ENCODE measurements around the gene CCR4. TPM values are rescaled to one million over a fixed set of nuclear protein-coding genes. Genes with fewer than 3 reads are reported as not detected.
"Not testable (repeated sequence)": the region's sequence is repeated elsewhere in the genome, so short reads cannot be mapped to it uniquely, and the experiment has no call there.

Gene CCR4
- total RNA-seq, 2 experiments from 2014 or later, result 53.2 to 60.3 TPM

GRCh38 chr3:32939531-32940284 lies 11.7 kb upstream of the CCR4 start:
- CTCF ChIA-PET, result interaction anchor here (1.4 to 1.9 kb wide), 2 partner anchors 135 to 428 kb away, joined by 3 to 6 read pairs; no protein-coding TSS in a partner anchor
- POLR2A ChIA-PET, result not testable (repeated sequence)

GRCh38 chr3:32940726-32941125 lies 10.7 kb upstream of the CCR4 start:
- ChIA-PET CTCF (interaction anchor here (1.4 to 1.9 kb wide), 3 partner anchors 64 to 429 kb away, joined by 3 to 6 read pairs (median 6); no protein-coding TSS in a partner anchor), POLR2A (no interaction called here)
- Mint-ChIP-seq H3K36me3 (ENCODE audit: low read depth) (no peaks in the 10 kb centered on the region), H3K27me3 (no peaks in the 10 kb centered on the region), H3K4me1 (no peaks in the 10 kb centered on the region), H3K4me3 (no peak overlapping the region), H3K27ac (no peak overlapping the region), H3K9me3 (no peaks in the 10 kb centered on the region)
- no peak for DNase-seq

More at GRCh38 chr3:32939531-32940284, 11.7 kb upstream of the CCR4 start:
- not testable (repeated sequence) for H3K27ac Mint-ChIP-seq; DNase-seq; H3K36me3 Mint-ChIP-seq (ENCODE audit: low read depth); H3K4me3 Mint-ChIP-seq; H3K9me3 Mint-ChIP-seq; H3K27me3 Mint-ChIP-seq; H3K4me1 Mint-ChIP-seq

GRCh38 chr3:32945136-32945535 lies 6.3 kb upstream of the CCR4 start:
- no peaks in the 10 kb centered on the region for H3K9me3 Mint-ChIP-seq
- CTCF ChIA-PET, result no interaction called here

GRCh38 chr3:32945598-32945997 lies 5.8 kb upstream of the CCR4 start:
- H3K4me3 Mint-ChIP-seq; POLR2A ChIA-PET; H3K36me3 Mint-ChIP-seq (ENCODE audit: low read depth); H3K27ac Mint-ChIP-seq; CTCF ChIA-PET; H3K27me3 Mint-ChIP-seq; H3K9me3 Mint-ChIP-seq: not testable (repeated sequence)
- peaks cover 27% of the 10 kb centered on the region for H3K4me1 Mint-ChIP-seq
- peak; percentile 63 for DNase-seq

More at GRCh38 chr3:32945136-32945535, 6.3 kb upstream of the CCR4 start:
- POLR2A ChIA-PET, result no interaction called here
- Mint-ChIP-seq H3K4me1 (peaks cover 22% of the 10 kb centered on the region), H3K27me3 (no peaks in the 10 kb centered on the region), H3K27ac (no peak overlapping the region), H3K36me3 (ENCODE audit: low read depth) (no peaks in the 10 kb centered on the region), H3K4me3 (no peak overlapping the region)
- no peak for DNase-seq

- CTCF ChIA-PET, result interaction anchor here (0.7 to 5.1 kb wide), 21 partner anchors 10 to 840 kb away, joined by 3 to 41 read pairs (median 4); no protein-coding TSS in a partner anchor
- H3K4me3 Mint-ChIP-seq, result no peak overlapping the region
- peaks cover 4% of the 10 kb centered on the region for H3K36me3 Mint-ChIP-seq (ENCODE audit: low read depth)
- no peak for DNase-seq
- H3K9me3 Mint-ChIP-seq, result no peaks in the 10 kb centered on the region
- POLR2A ChIA-PET, result no interaction called here
- H3K4me1 Mint-ChIP-seq, result peaks cover 41% of the 10 kb centered on the region
- no peaks in the 10 kb centered on the region for H3K27me3 Mint-ChIP-seq
- no peak overlapping the region for H3K27ac Mint-ChIP-seq
Observed at GRCh38 chr3:32946973-32947788, 4.3 kb upstream of the CCR4 start.

GRCh38 chr3:32947789-32948238 lies 3.6 kb upstream of the CCR4 start:
- ChIA-PET POLR2A (no interaction called here), CTCF (interaction anchor here (0.5 to 5.1 kb wide), 23 partner anchors 9 to 839 kb away, joined by 3 to 41 read pairs (median 3); no protein-coding TSS in a partner anchor)
- Mint-ChIP-seq H3K4me3 (no peak overlapping the region), H3K4me1 (peaks cover 46% of the 10 kb centered on the region), H3K9me3 (no peaks in the 10 kb centered on the region), H3K27ac (no peak overlapping the region), H3K36me3 (ENCODE audit: low read depth) (peaks cover 8% of the 10 kb centered on the region), H3K27me3 (no peaks in the 10 kb centered on the region)
- DNase-seq, result peak; percentile 95

- Mint-ChIP-seq H3K27me3 (no peaks in the 10 kb centered on the region), H3K9me3 (peaks cover under 1% of the 10 kb centered on the region), H3K36me3 (ENCODE audit: low read depth) (peaks cover 17% of the 10 kb centered on the region), H3K4me1 (peaks cover 57% of the 10 kb centered on the region), H3K27ac (no peak overlapping the region), H3K4me3 (no peak overlapping the region)
- ChIA-PET CTCF (interaction anchor here (0.6 to 5.1 kb wide), 16 partner anchors 12 to 183 kb away, joined by 3 to 41 read pairs (median 4); no protein-coding TSS in a partner anchor), POLR2A (no interaction called here)
- DNase-seq, result no peak
Observed at GRCh38 chr3:32948625-32949445, 2.6 kb upstream of the CCR4 start.

- no peak overlapping the region for H3K27ac Mint-ChIP-seq
Observed at GRCh38 chr3:32950516-32950915, 928 bp upstream of the CCR4 start.

GRCh38 chr3:32952369-32953077 lies 1.1 kb downstream of the CCR4 start:
- peak overlapping the region; percentile 83 for H3K27ac Mint-ChIP-seq
- H3K9me3 Mint-ChIP-seq, result peaks cover 4% of the 10 kb centered on the region
- peaks cover 35% of the 10 kb centered on the region for H3K36me3 Mint-ChIP-seq (ENCODE audit: low read depth)
- ChIA-PET POLR2A (no interaction called here), CTCF (interaction anchor here (0.8 to 1.0 kb wide), 4 partner anchors 11 to 109 kb away, joined by 3 read pairs; no protein-coding TSS in a partner anchor)
- H3K4me1 Mint-ChIP-seq, result peaks cover 70% of the 10 kb centered on the region
- no peaks in the 10 kb centered on the region for H3K27me3 Mint-ChIP-seq
- peak overlapping the region; percentile 78 for H3K4me3 Mint-ChIP-seq
- no peak for DNase-seq

More at GRCh38 chr3:32950516-32950915, 928 bp upstream of the CCR4 start:
- Mint-ChIP-seq H3K4me3 (no peak overlapping the region), H3K4me1 (peaks cover 69% of the 10 kb centered on the region), H3K36me3 (ENCODE audit: low read depth) (peaks cover 30% of the 10 kb centered on the region), H3K9me3 (peaks cover 4% of the 10 kb centered on the region), H3K27me3 (no peaks in the 10 kb centered on the region)
- DNase-seq, result no peak
- ChIA-PET CTCF (interaction anchor here (1.0 to 5.1 kb wide), 9 partner anchors 10 to 148 kb away, joined by 3 to 41 read pairs (median 3); no protein-coding TSS in a partner anchor), POLR2A (interaction anchor here (0.7 kb wide), 1 partner anchor 111 kb away, joined by 5 read pairs; no protein-coding TSS in a partner anchor)

- peak overlapping the region; percentile 83 for H3K27ac Mint-ChIP-seq
- peaks cover 4% of the 10 kb centered on the region for H3K9me3 Mint-ChIP-seq
- peak overlapping the region; percentile 78 for H3K4me3 Mint-ChIP-seq
- peaks cover 40% of the 10 kb centered on the region for H3K36me3 Mint-ChIP-seq (ENCODE audit: low read depth)
- ChIA-PET CTCF (interaction anchor here (1.1 kb wide), 2 partner anchors 76 to 78 kb away, joined by 3 to 4 read pairs; no protein-coding TSS in a partner anchor), POLR2A (no interaction called here)
- peaks cover 68% of the 10 kb centered on the region for H3K4me1 Mint-ChIP-seq
- DNase-seq, result no peak
- no peaks in the 10 kb centered on the region for H3K27me3 Mint-ChIP-seq
Observed at GRCh38 chr3:32954506-32954905, 3.1 kb downstream of the CCR4 start.

GRCh38 chr3:32956750-32957570 lies 5.5 kb downstream of the CCR4 start:
- CTCF ChIA-PET, result interaction anchor here (0.6 to 1.7 kb wide), 5 partner anchors 10 to 520 kb away, joined by 3 to 5 read pairs (median 4); no protein-coding TSS in a partner anchor
- Mint-ChIP-seq H3K4me3 (no peak overlapping the region), H3K4me1 (peaks cover 71% of the 10 kb centered on the region), H3K27me3 (no peaks in the 10 kb centered on the region), H3K27ac (no peak overlapping the region), H3K36me3 (ENCODE audit: low read depth) (peaks cover 35% of the 10 kb centered on the region), H3K9me3 (peaks cover 4% of the 10 kb centered on the region)
- POLR2A ChIA-PET, result no interaction called here
- DNase-seq, result no peak
